ENCODE results near the gene TRIM62.

The TRIM62 gene

DNA sequence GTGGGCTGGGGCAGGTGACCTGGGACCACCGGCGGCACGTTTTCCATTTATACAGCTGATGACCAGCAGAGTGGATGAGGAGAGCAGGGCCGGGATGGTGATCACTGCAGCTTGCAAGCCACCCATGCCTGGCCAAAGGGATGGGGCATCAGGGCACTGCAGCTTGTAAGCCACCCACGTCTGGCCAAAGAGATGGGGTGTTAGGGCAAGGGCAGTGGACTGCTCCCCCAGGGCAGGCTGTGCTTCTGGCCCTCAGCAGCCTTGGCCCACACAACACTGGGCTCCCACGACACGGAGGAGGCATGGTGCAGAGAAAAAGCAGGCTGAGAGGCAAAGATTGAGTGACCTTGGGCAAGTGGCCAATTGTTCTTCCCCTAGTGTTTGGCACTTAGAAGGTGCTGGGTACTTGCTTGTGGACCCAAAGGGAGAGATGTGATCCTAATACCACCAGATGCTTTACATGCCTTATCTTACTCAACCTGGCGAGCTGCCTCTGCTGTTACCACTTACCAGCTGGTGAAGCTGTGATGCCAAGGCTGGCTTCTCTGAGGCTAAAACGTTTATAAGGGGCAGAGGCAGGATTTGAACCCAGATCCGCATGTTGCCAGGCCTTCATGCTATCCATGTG, 48.3 kb downstream of the TRIM62 start:
- TF ChIP-seq, protein P1, sequence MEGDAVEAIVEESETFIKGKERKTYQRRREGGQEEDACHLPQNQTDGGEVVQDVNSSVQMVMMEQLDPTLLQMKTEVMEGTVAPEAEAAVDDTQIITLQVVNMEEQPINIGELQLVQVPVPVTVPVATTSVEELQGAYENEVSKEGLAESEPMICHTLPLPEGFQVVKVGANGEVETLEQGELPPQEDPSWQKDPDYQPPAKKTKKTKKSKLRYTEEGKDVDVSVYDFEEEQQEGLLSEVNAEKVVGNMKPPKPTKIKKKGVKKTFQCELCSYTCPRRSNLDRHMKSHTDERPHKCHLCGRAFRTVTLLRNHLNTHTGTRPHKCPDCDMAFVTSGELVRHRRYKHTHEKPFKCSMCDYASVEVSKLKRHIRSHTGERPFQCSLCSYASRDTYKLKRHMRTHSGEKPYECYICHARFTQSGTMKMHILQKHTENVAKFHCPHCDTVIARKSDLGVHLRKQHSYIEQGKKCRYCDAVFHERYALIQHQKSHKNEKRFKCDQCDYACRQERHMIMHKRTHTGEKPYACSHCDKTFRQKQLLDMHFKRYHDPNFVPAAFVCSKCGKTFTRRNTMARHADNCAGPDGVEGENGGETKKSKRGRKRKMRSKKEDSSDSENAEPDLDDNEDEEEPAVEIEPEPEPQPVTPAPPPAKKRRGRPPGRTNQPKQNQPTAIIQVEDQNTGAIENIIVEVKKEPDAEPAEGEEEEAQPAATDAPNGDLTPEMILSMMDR (conservative IDR thresholded peaks at IDR 0.05; ENCODE audit: low read length): no peak
- no peak for TF ChIP-seq EZH2phosphoT487 (IDR thresholded peaks at IDR 0.05; ENCODE audit: borderline replicate concordance)
- Histone ChIP-seq H3K9ac (ENCODE audit: low read depth, low read length, poor library complexity, severe bottlenecking) (no peak overlapping the region), H3F3A (ENCODE audit: low read depth) (no peaks in the 10 kb centered on the region)

DNA sequence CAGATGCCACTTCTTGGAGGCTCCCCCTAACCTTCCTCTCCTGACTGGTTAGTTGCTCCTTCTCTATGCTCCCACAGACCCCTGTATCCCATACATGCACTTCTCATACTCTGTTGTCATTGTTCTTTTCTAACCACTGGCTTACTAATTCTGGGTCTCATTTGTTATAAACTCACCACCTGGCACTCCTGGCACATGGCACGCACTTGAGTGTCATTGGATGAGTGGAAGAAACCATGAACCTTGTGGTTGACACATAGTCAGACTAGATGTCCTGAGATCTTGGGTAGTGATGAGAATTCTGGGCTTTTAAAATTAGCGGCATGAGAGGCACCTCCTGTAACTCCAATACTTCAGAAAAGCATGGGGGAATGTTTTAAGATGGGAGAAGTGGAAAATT, 49.3 kb downstream of the TRIM62 start:
- Histone ChIP-seq H2AFZ (ENCODE audit: low read length) (no peak overlapping the region), H3K9me3 (ENCODE audit: insufficient read depth, low read depth, low read length) (no peaks in the 10 kb centered on the region), H3K36me3 (ENCODE audit: insufficient read depth, low read length) (no peaks in the 10 kb centered on the region), H3K4me1 (ENCODE audit: insufficient read depth, low read length, poor library complexity, severe bottlenecking) (peaks cover 39% of the 10 kb centered on the region), H3K4me3 (ENCODE audit: low read length, poor library complexity, severe bottlenecking) (no peak overlapping the region), H4K20me1 (ENCODE audit: insufficient read depth, low read length, poor library complexity, severe bottlenecking) (no peaks in the 10 kb centered on the region), H3F3A (ENCODE audit: low read depth) (no peaks in the 10 kb centered on the region), H3K79me2 (ENCODE audit: insufficient read depth, low read length) (peaks cover 22% of the 10 kb centered on the region), H3K4me2 (ENCODE audit: low read depth, low read length, poor library complexity, severe bottlenecking) (no peak overlapping the region), H3K9ac (ENCODE audit: low read depth, low read length, poor library complexity, severe bottlenecking) (no peak overlapping the region), H3K9me2 (replicated peaks; ENCODE audit: low read depth, low read length) (no peaks in the 10 kb centered on the region), H3K27me3 (ENCODE audit: insufficient read depth, low read length, poor library complexity, severe bottlenecking) (no peaks in the 10 kb centered on the region)
- TF ChIP-seq EZH2phosphoT487 (IDR thresholded peaks at IDR 0.05; ENCODE audit: borderline replicate concordance): no peak
- TF ChIP-seq, protein P1 (conservative IDR thresholded peaks at IDR 0.05; ENCODE audit: low read length): no peak

More for the DNA sequence above, 48.3 kb downstream of the TRIM62 start:
- Histone ChIP-seq H3K4me2 (ENCODE audit: low read depth, low read length, poor library complexity, severe bottlenecking) (no peak overlapping the region), H3K36me3 (ENCODE audit: insufficient read depth, low read length) (no peaks in the 10 kb centered on the region), H3K79me2 (ENCODE audit: insufficient read depth, low read length) (peaks cover 11% of the 10 kb centered on the region), H2AFZ (ENCODE audit: low read length) (no peak overlapping the region), H3K27me3 (ENCODE audit: insufficient read depth, low read length, poor library complexity, severe bottlenecking) (no peaks in the 10 kb centered on the region), H3K9me3 (ENCODE audit: insufficient read depth, low read depth, low read length) (no peaks in the 10 kb centered on the region), H3K9me2 (replicated peaks; ENCODE audit: low read depth, low read length) (no peaks in the 10 kb centered on the region), H3K4me3 (ENCODE audit: low read length, poor library complexity, severe bottlenecking) (no peak overlapping the region), H3K4me1 (ENCODE audit: insufficient read depth, low read length, poor library complexity, severe bottlenecking) (peaks cover 32% of the 10 kb centered on the region), H4K20me1 (ENCODE audit: insufficient read depth, low read length, poor library complexity, severe bottlenecking) (no peaks in the 10 kb centered on the region)

DNA sequence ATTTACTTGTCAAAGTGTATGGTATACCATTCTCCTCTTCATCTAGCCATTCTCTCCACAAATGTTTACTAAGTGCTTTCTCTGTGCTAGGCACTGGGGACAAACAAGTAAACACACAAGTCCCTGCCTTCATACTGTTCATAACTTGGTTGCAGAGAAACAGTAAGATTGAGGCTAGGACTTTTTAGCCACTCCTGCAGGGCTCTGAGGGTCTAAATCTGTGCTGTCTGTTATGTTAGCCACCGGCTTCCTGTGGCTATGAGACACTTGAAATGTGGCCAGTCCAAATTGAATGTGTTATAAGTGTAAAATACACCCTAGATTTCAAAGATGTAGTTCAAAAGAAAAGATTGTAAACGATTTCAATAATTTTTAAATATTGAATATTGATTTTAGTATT, 50.7 kb downstream of the TRIM62 start:
- Histone ChIP-seq H3K79me2 (ENCODE audit: insufficient read depth, low read length) (peaks cover 29% of the 10 kb centered on the region), H3K36me3 (ENCODE audit: insufficient read depth, low read length) (no peaks in the 10 kb centered on the region), H3K9ac (ENCODE audit: low read depth, low read length, poor library complexity, severe bottlenecking) (peak overlapping the region; percentile 16), H4K20me1 (ENCODE audit: insufficient read depth, low read length, poor library complexity, severe bottlenecking) (no peaks in the 10 kb centered on the region), H3K4me2 (ENCODE audit: low read depth, low read length, poor library complexity, severe bottlenecking) (peak overlapping the region; percentile 97), H2AFZ (ENCODE audit: low read length) (no peak overlapping the region), H3K4me1 (ENCODE audit: insufficient read depth, low read length, poor library complexity, severe bottlenecking) (peaks cover 44% of the 10 kb centered on the region), H3K9me3 (ENCODE audit: insufficient read depth, low read depth, low read length) (no peaks in the 10 kb centered on the region), H3K27me3 (ENCODE audit: insufficient read depth, low read length, poor library complexity, severe bottlenecking) (no peaks in the 10 kb centered on the region), H3K4me3 (ENCODE audit: low read length, poor library complexity, severe bottlenecking) (peak overlapping the region; percentile 10), H3F3A (ENCODE audit: low read depth) (no peaks in the 10 kb centered on the region), H3K9me2 (replicated peaks; ENCODE audit: low read depth, low read length) (no peaks in the 10 kb centered on the region)
- TF ChIP-seq EZH2phosphoT487 (IDR thresholded peaks at IDR 0.05; ENCODE audit: borderline replicate concordance): no peak
- TF ChIP-seq, protein P1 (conservative IDR thresholded peaks at IDR 0.05; ENCODE audit: low read length): no peak

Data from Loucy (cell line).